NCI-H748 treated with DMSO at 0.1 percent for 48 hours (cell line): ENCODE measurements around the gene IRF2BPL.

Experiments
- DNase-seq: peaks from one replicate; lab custom pipeline; 2025; lab: John Stamatoyannopoulos, UW

The IRF2BPL gene

GRCh38 chr14:76985540-76986230 lies 42.8 kb downstream of the IRF2BPL start:
- DNase-seq, result no peak

DNA sequence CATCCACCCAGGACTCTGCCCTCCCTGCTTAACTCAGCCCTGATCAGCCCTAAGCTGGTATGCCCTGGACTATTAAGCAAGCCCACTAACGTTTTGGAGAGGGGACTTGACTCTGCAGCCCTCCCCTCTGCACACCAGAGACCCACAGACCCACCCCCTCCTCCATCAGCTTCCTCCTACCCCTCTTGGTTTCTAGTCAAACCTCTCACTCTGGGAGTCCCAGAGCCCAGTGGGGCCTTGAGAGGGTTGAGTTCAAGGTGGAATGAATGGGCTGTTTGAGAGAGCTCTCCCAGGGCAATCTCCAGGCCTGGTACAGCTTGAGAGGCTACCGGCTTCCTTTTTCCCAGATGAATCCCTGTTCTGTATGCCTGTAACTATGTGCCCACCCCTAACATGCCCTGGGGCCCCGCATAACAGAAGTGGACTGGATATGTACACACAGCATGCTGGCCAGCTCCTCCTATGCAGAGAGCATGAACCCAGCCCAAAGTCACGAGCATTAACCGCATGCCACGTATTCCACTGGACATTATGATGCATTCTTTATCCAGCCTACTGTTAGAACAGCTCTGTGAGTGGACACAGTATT lies 43.6 kb downstream of the IRF2BPL start:
- no peak for DNase-seq

DNA sequence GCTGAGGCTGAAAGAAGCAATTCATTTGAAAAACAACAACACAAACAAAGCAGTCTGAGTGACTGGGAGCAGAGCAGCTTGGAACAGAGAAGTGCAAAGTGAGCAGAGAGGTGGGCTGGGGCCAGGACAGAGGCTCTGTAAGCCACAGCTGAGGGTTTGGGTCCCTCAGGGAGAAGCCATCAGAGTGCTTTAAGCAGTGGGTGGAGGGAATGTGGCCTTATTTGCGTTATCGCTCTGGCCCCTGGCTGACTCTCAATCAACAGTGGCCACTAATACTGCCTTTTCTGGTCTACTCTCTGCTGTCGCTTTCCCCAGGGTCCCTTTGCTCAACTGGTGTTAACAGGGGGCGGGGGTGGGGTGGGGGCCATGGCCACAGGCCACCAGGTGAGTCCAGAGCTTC lies 44.2 kb downstream of the IRF2BPL start:
- DNase-seq, result no peak

GRCh38 chr14:76981670-76982069 lies 46.8 kb downstream of the IRF2BPL start:
- DNase-seq, result no peak

DNA sequence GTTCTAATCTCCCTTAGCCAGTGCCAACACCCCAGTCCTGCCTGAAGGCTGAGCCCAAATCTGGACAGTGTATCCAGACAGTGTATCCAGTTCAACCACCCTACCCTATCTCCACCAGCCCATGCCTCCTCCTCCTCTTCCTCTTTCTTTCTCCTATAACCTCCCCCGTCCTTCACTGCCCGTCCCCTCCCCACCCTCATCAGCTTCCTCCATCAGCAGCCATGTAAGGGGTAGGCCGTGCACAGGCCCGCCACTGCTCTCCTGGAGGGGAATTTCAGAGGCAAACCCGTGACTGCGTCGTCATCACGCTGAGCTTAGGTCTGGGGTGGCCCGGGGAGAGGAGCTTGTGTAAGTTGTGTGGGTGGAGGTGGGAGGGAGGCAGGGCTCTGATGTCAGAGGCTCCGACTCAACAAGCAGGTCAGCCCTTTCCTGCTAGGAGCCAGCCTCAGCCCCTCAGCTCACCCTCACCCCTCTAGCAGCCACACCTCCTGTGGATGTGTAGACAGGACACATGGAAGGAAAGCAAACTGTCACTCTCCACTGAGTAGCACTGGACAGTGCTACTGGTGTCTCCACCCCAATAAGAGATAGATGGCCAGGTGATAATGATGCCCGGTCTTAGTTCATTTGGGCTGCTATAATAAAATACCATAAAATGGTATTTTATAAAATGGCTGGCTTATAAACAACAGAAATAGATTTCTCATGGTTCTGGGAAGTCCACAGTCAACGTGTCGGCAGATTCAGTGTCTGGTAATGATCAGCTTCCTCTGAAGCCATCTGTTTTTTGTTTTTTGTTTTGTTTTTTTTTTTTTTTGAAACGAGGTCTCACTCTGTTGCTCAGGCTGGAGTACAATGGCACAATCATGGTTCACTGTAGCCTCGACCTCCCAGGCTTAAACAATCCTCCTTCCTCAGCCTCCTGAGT lies 50.5 kb downstream of the IRF2BPL start:
- no peak for DNase-seq

DNA sequence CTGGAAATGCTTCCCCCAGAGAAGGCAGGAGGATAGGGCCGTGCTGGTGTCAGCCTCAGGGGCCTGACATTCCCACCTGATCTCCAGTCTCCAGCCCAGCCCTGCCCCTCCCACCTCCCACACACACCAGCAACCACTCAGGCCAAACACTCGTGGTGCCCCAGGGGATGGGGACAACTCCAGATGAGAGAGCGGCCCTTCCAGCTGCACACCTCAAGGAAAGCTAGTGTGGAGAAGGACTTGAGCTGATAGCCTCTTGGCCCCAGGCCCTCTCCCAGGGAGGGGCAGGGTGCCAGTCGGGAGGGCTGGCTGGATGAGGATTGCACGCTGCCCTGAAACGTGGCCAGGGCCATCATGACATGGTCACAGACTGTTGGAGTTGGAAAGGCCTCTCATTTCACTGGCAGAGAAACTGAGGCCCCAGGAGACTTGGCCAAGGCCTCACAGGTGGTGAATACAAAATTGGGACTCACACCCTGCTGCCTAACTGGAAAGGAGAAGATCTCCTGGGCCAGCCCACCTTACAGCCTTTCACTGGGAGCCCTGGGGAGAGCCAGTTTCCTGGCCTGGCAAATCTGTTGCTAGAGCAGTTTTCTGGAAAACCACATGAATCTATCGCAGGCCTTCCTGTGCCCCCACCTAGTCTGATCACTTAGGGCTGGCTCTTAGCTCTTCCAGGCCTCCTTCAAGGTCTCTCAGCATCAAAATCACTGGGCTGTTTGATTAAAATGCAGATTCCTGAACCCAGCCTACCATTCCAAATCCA lies 52.1 kb downstream of the IRF2BPL start:
- DNase-seq, result no peak

DNA sequence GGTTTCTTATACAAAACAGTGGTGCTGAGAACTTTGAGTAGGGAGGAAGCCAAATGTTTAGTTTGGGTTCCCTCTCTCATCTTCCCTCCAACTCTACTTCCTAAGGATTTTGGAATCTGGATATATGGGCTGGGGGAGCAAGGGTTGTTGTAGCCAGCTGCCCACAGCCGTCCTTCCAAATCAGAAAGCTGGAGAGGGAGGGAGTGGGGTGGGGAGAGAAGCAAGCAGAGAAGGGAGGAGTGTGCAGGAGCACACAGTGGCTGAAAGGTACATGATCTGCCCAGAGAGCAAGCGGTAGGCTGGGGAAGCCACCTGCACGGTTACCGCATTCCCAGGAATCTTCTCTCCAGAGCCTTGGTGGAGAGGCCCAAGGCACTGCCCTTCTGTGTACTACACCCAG lies 52.7 kb downstream of the IRF2BPL start:
- no peak for DNase-seq

- no peak for DNase-seq
Measured at GRCh38 chr14:76975051-76975450, 53.5 kb downstream of the IRF2BPL start.
